Smooth muscle cell (in vitro differentiated cells): ENCODE data around the gene RAB7B. TPM values are rescaled to one million over a fixed set of nuclear protein-coding genes. Genes with fewer than 3 reads are reported as not detected.

Experiments used
- DNase-seq: peaks from one replicate; lab custom pipeline; 2025; ENCODE audit not compliant: unreplicated experiment; lab: John Stamatoyannopoulos, UW
- H2AFZ ChIP-seq: fragments of 200-600 bp; sonication (generic); 2 replicates; pipeline ENCODE4 v1.6.0; 2016; ENCODE audit warnings: antibody characterized with exemption, low read depth, mild to moderate bottlenecking
- H3F3A ChIP-seq: fragments of 200-600 bp; sonication (generic); 2 replicates; pipeline ENCODE4 v1.6.0; 2017; ENCODE audit warnings: antibody characterized with exemption, low read depth
- H3K27ac ChIP-seq: fragments of 200-600 bp; sonication (generic); 2 replicates; pipeline ENCODE4 v1.5.1; 2016; ENCODE audit warnings: low read depth, mild to moderate bottlenecking
- H3K27me3 ChIP-seq: fragments of 200-600 bp; sonication (generic); 2 replicates; pipeline ENCODE4 v1.6.1; 2016; ENCODE audit warnings: low read depth, mild to moderate bottlenecking
- H3K36me3 ChIP-seq: fragments of 200-600 bp; sonication (generic); 2 replicates; pipeline ENCODE4 v1.5.1; 2016; ENCODE audit warnings: low read depth
- H3K4me1 ChIP-seq: fragments of 200-600 bp; sonication (generic); 2 replicates; pipeline ENCODE4 v1.5.1; 2016; ENCODE audit warnings: low read depth
- H3K4me2 ChIP-seq: fragments of 200-600 bp; sonication (generic); 2 replicates; pipeline ENCODE4 v1.6.0; 2016; ENCODE audit warnings: mild to moderate bottlenecking
- H3K4me3 ChIP-seq: fragments of 200-600 bp; sonication (generic); 2 replicates; pipeline ENCODE4 v1.5.1; 2016; ENCODE audit warnings: mild to moderate bottlenecking
- H3K79me2 ChIP-seq: fragments of 200-600 bp; sonication (generic); 2 replicates; pipeline ENCODE4 v1.6.0; 2016; ENCODE audit warnings: low read depth, mild to moderate bottlenecking
- H3K9ac ChIP-seq: fragments of 200-600 bp; sonication (generic); 2 replicates; pipeline ENCODE4 v1.6.0; 2016; ENCODE audit warnings: low read depth
- H3K9me3 ChIP-seq: fragments of 200-600 bp; sonication (generic); replicated peaks from 2 replicates; pipeline ENCODE4 v1.5.1; 2016; ENCODE audit warnings: low read depth
- H4K20me1 ChIP-seq: fragments of 200-600 bp; sonication (generic); 2 replicates; pipeline ENCODE4 v1.6.0; 2016; ENCODE audit warnings: low read depth
- WGBS: methylation state at CpG from one replicate; pipeline ENCODE4 v1.1.7; 2016; ENCODE audit warnings: low lambda C conversion rate; 5-methylcytosine and 5-hydroxymethylcytosine counted together
- polyA plus RNA-seq: library from polyadenylated mRNA; unstranded; fragments of >200 nt; fragmentation: Nextera tagmentation; extraction: Ambion mirVana; gene quantifications from 2 replicates; pipeline ENCODE4 v1.2.1, GENCODE V29; 2016
- total RNA-seq: library from RNA; depleted of rRNA; stranded (reverse); fragments of >200 nt; gene quantifications from 2 replicates; pipeline ENCODE4 v1.2.3, GENCODE V29; 2014
- TF ChIP-seq, protein P1 (sequence below): fragments of 200-600 bp; sonication (generic); IDR thresholded peaks from 2 replicates; pipeline ENCODE4 v1.5.1; 2017; ENCODE audit warnings: borderline replicate concordance, mild to moderate bottlenecking, antibody characterized with exemption; ENCODE audit not compliant: insufficient read depth, poor library complexity, severe bottlenecking

Gene RAB7B
- total and polyA plus RNA-seq, 2 experiments from 2014 or later = 13.0 to 13.6 TPM

DNA sequence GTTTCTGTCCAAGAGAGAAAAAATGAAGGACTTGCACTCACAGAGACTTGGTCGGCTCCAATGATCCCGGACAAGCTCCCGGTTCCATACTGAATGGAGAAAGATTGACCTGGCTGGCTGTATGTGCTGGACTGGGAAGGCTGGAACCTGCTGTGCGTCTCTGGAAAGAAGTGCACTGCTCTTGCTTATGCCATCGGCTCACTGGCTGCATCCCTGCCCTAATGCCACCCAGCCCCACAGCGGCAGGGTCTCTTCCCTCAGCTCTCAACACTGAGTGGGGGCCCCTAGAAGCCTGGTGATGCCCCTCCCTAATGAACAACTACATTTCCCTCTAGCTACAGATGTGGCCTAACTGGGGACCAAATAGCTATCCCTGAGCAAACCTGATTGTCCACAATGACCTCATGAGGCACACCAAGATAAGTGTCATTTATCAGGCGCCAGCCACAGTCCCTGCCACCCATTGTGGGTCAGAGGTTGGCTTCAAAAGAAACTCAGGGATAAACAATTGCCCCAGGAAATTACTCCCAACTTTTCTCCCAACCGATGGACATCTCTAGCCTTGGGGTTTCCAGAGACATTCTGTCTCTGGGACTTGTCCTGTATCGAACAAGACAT, 17.9 kb upstream of the RAB7B start:
- Histone ChIP-seq H3K36me3 (no peaks in the 10 kb centered on the region), H3F3A (no peaks in the 10 kb centered on the region), H3K4me1 (no peaks in the 10 kb centered on the region), H3K27me3 (no peaks in the 10 kb centered on the region), H3K9ac (no peak overlapping the region), H2AFZ (no peak overlapping the region), H3K9me3 (no peaks in the 10 kb centered on the region), H4K20me1 (no peaks in the 10 kb centered on the region), H3K79me2 (no peaks in the 10 kb centered on the region), H3K4me2 (no peak overlapping the region), H3K27ac (no peak overlapping the region), H3K4me3 (no peak overlapping the region)
- no peak for DNase-seq
- TF ChIP-seq, protein P1, sequence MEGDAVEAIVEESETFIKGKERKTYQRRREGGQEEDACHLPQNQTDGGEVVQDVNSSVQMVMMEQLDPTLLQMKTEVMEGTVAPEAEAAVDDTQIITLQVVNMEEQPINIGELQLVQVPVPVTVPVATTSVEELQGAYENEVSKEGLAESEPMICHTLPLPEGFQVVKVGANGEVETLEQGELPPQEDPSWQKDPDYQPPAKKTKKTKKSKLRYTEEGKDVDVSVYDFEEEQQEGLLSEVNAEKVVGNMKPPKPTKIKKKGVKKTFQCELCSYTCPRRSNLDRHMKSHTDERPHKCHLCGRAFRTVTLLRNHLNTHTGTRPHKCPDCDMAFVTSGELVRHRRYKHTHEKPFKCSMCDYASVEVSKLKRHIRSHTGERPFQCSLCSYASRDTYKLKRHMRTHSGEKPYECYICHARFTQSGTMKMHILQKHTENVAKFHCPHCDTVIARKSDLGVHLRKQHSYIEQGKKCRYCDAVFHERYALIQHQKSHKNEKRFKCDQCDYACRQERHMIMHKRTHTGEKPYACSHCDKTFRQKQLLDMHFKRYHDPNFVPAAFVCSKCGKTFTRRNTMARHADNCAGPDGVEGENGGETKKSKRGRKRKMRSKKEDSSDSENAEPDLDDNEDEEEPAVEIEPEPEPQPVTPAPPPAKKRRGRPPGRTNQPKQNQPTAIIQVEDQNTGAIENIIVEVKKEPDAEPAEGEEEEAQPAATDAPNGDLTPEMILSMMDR = no peak
- 95% methylated on average over 9 of the region's 9 CpGs for WGBS

DNA sequence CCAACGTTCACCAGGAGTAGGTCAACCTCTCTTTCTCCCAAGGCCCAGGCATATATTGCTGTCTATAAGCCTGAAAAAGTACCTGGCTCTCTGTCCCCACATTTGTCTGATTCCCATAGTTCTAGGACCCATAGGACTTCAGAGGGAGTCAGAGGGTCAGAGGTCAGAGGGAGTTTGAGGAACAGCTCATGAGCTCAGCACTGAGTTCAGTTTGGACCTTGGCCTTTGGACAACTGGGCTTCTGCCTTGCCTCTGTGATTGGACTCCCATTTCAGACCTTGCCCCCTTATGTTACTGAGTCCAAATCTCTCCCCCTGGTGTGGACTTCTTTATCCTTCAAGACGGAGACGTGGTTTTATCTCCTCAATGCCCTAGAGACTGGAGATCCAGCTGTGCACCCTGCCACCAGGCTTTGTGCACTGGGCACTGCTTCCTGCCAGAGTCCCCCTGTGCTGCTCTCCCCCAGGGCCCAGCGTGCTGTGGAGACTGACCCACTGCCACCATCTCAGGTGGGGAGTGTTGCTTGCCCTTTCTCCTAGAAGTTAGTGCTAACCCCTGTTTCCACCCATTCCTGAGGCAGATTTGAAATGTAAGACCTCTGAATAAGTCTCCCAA, 17.3 kb upstream of the RAB7B start:
- Histone ChIP-seq H3K9ac (no peak overlapping the region), H3K36me3 (no peaks in the 10 kb centered on the region), H3K9me3 (no peaks in the 10 kb centered on the region), H3K27ac (no peak overlapping the region), H3K27me3 (no peaks in the 10 kb centered on the region), H4K20me1 (no peaks in the 10 kb centered on the region), H3K4me2 (no peak overlapping the region), H3K79me2 (no peaks in the 10 kb centered on the region), H3K4me1 (no peaks in the 10 kb centered on the region), H3K4me3 (no peak overlapping the region), H2AFZ (no peak overlapping the region), H3F3A (no peaks in the 10 kb centered on the region)
- no peak for DNase-seq
- 89% methylated on average over 4 of the region's 4 CpGs for WGBS
- TF ChIP-seq, protein P1 = no peak

GRCh38 chr1:206015071-206015470, 11.9 kb upstream of the RAB7B start:
- Histone ChIP-seq H3K9ac (no peak overlapping the region), H4K20me1 (no peaks in the 10 kb centered on the region), H3F3A (no peaks in the 10 kb centered on the region), H3K27ac (no peak overlapping the region), H3K4me1 (no peaks in the 10 kb centered on the region), H3K9me3 (no peaks in the 10 kb centered on the region), H3K79me2 (no peaks in the 10 kb centered on the region), H3K27me3 (no peaks in the 10 kb centered on the region), H3K36me3 (no peaks in the 10 kb centered on the region), H2AFZ (no peak overlapping the region), H3K4me2 (no peak overlapping the region), H3K4me3 (no peak overlapping the region)
- no peak for DNase-seq
- WGBS = 81% methylated on average over 1 of the region's 1 CpG
- TF ChIP-seq, protein P1 = no peak

GRCh38 chr1:206014601-206015000, 11.4 kb upstream of the RAB7B start:
- Histone ChIP-seq H4K20me1 (no peaks in the 10 kb centered on the region), H3F3A (no peaks in the 10 kb centered on the region), H3K4me1 (no peaks in the 10 kb centered on the region), H3K4me3 (no peak overlapping the region), H3K27me3 (no peaks in the 10 kb centered on the region), H3K79me2 (no peaks in the 10 kb centered on the region), H3K9me3 (no peaks in the 10 kb centered on the region), H3K4me2 (no peak overlapping the region), H3K36me3 (no peaks in the 10 kb centered on the region), H3K27ac (no peak overlapping the region), H2AFZ (no peak overlapping the region), H3K9ac (no peak overlapping the region)
- WGBS = 75% methylated on average over 5 of the region's 5 CpGs
- no peak for DNase-seq
- TF ChIP-seq, protein P1 = no peak
